ENCODE results near the gene CDK10. TPM values are rescaled to one million over a fixed set of nuclear protein-coding genes. Genes with fewer than 3 reads are reported as not detected.

Gene CDK10, protein sequence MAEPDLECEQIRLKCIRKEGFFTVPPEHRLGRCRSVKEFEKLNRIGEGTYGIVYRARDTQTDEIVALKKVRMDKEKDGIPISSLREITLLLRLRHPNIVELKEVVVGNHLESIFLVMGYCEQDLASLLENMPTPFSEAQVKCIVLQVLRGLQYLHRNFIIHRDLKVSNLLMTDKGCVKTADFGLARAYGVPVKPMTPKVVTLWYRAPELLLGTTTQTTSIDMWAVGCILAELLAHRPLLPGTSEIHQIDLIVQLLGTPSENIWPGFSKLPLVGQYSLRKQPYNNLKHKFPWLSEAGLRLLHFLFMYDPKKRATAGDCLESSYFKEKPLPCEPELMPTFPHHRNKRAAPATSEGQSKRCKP
- 100 to 1,000 TPM in 1 of 4 donors, 10 to 100 TPM in 3; 42.8 to 118 (median 55.0) TPM for total RNA-seq

DNA sequence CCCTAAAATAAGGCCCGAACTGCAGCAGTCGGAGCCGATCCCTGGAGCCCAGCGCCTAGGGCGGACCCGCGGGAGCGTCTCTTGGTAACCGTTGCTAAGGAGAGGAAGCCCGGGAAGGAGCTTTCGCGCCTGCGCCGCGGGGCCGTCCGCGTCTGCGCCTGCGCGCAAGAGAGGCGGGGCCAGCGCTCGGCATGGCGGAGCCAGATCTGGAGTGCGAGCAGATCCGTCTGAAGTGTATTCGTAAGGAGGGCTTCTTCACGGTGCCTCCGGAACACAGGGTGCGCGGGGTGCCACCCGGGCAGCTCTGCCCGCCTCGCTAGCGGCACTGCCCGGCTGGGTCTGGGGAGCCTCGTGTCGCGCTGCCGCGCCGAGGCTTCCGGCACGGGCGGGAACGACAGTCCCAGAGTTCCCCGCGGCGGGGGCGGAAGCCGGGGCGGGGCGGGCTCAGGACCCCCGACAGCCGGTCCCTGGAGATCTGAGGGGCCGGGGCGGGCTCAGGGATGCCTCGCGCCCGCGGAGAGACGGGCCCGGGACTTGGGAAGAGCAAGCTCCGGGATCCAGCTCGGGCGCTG lies at the start of gene CDK10:
Gene CDK10, plus strand, starts transcription at position 170 of the 572 bp plus-strand sequence. Its CDS starts 22 bp downstream, at position 192.
- Histone ChIP-seq H3K36me3 (peaks cover 22% of the 10 kb centered on the region), H3K27ac (peak within 1 kb of the TSS; percentile 82), H3K9me3 (no peaks in the 10 kb centered on the region), H3K27me3 (no peaks in the 10 kb centered on the region), H3K4me3 (peak within 1 kb of the TSS; percentile 71), H3K4me1 (peaks cover 21% of the 10 kb centered on the region)
- 0% methylated on average over 21 of the region's 67 CpGs for WGBS
- DNase-seq (ENCODE audit: low spot score in 2 of 2) = peak; percentile 89 to 92
- peak in 1 of 2 donors; percentile 21 for TF ChIP-seq POLR2A (IDR thresholded peaks at IDR 0.05)
- TF ChIP-seq EP300 (IDR thresholded peaks at IDR 0.05) = no peak
- TF ChIP-seq, protein P1, sequence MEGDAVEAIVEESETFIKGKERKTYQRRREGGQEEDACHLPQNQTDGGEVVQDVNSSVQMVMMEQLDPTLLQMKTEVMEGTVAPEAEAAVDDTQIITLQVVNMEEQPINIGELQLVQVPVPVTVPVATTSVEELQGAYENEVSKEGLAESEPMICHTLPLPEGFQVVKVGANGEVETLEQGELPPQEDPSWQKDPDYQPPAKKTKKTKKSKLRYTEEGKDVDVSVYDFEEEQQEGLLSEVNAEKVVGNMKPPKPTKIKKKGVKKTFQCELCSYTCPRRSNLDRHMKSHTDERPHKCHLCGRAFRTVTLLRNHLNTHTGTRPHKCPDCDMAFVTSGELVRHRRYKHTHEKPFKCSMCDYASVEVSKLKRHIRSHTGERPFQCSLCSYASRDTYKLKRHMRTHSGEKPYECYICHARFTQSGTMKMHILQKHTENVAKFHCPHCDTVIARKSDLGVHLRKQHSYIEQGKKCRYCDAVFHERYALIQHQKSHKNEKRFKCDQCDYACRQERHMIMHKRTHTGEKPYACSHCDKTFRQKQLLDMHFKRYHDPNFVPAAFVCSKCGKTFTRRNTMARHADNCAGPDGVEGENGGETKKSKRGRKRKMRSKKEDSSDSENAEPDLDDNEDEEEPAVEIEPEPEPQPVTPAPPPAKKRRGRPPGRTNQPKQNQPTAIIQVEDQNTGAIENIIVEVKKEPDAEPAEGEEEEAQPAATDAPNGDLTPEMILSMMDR (IDR thresholded peaks at IDR 0.05) = no peak
- TF ChIP-seq POLR2AphosphoS5 (IDR thresholded peaks at IDR 0.05) = peak in 1 of 3 donors; percentile 53

DNA sequence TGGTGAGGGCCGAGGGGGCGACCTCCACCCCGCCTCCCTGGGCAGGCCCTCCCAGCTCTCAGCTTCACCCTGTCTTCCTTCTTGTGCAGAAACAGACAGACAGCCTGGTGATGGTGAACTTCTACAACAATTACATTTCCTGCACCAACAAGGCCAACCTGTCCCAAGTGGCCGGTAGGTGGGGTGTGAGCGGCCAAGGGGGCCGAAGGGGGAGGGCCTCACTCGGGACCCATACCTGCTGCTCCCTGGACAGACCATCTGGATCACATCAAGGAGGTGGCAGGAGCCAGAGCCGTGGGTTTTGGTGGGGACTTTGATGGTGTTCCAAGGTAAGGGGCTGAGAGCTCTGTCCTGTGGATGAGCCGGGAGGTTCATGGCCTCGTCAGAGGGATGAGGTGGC lies 49.1 kb upstream of the CDK10 start:
- 55% methylated on average over 7 of the region's 10 CpGs for WGBS
- H3K36me3 ChIP-seq = no peaks in the 10 kb centered on the region
- H3K4me3 ChIP-seq = no peak overlapping the region
- TF ChIP-seq EP300 (IDR thresholded peaks at IDR 0.05) (no peak), POLR2AphosphoS5 (IDR thresholded peaks at IDR 0.05) (no peak), POLR2A (IDR thresholded peaks at IDR 0.05) (no peak)
- TF ChIP-seq, protein P1 (IDR thresholded peaks at IDR 0.05) = no peak
- H3K27me3 ChIP-seq = peaks cover 15% of the 10 kb centered on the region
- no peak for DNase-seq (ENCODE audit: low spot score in 2 of 2)
- peaks cover 27% of the 10 kb centered on the region for H3K4me1 ChIP-seq
- H3K9me3 ChIP-seq = no peaks in the 10 kb centered on the region
- H3K27ac ChIP-seq = no peak overlapping the region

DNA sequence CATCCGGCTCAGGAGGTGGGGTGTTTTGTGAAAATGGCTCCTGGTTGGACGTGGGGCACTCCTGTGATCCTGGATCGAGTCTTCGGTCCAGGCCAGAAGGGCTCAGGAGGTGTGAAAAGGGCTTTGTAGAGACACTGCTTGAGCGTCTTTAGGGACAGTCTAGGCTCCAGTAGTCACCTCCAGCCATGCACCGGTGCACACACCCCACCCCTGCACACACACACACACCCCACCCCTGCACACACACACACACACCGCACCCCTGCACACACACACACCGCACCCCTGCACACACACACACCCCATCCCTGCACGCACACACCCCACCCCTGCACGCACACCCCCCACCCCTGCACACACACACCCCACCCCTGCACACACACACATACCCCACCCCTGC lies 48.0 kb upstream of the CDK10 start:
- no peak overlapping the region for H3K4me3 ChIP-seq
- peaks cover 20% of the 10 kb centered on the region for H3K4me1 ChIP-seq
- no peaks in the 10 kb centered on the region for H3K9me3 ChIP-seq
- no peak for TF ChIP-seq POLR2AphosphoS5 (IDR thresholded peaks at IDR 0.05)
- TF ChIP-seq, protein P1 (IDR thresholded peaks at IDR 0.05) = no peak
- no peak for TF ChIP-seq EP300 (IDR thresholded peaks at IDR 0.05)
- no peak for TF ChIP-seq POLR2A (IDR thresholded peaks at IDR 0.05)
- no peak for DNase-seq (ENCODE audit: low spot score in 2 of 2)
- no peaks in the 10 kb centered on the region for H3K36me3 ChIP-seq
- WGBS = 72% methylated on average over 3 of the region's 10 CpGs
- H3K27me3 ChIP-seq = peaks cover 5% of the 10 kb centered on the region
- no peak overlapping the region for H3K27ac ChIP-seq

- H3K9me3 ChIP-seq = no peaks in the 10 kb centered on the region
- H3K27me3 ChIP-seq = no peaks in the 10 kb centered on the region
- no peak for TF ChIP-seq EP300 (IDR thresholded peaks at IDR 0.05)
- TF ChIP-seq, protein P1 (IDR thresholded peaks at IDR 0.05) = no peak
- no peak overlapping the region for H3K4me3 ChIP-seq
- 65% methylated on average over 6 of the region's 6 CpGs for WGBS
- no peak for DNase-seq (ENCODE audit: low spot score in 2 of 2)
- H3K36me3 ChIP-seq = peaks cover 2% of the 10 kb centered on the region
- H3K4me1 ChIP-seq = peaks cover 20% of the 10 kb centered on the region
- no peak overlapping the region for H3K27ac ChIP-seq
Observed at GRCh38 chr16:89639385-89639784, 47.1 kb upstream of the CDK10 start.

- Histone ChIP-seq H3K4me1 (peaks cover 20% of the 10 kb centered on the region), H3K27ac (no peak overlapping the region), H3K9me3 (no peaks in the 10 kb centered on the region), H3K4me3 (peak overlapping the region; percentile 35), H3K27me3 (no peaks in the 10 kb centered on the region), H3K36me3 (peaks cover 24% of the 10 kb centered on the region)
- TF ChIP-seq POLR2A (IDR thresholded peaks at IDR 0.05) = no peak
- no peak for TF ChIP-seq POLR2AphosphoS5 (IDR thresholded peaks at IDR 0.05)
- TF ChIP-seq, protein P1 (IDR thresholded peaks at IDR 0.05) = peak in 1 of 2 donors; percentile 0
- DNase-seq (ENCODE audit: low spot score in 2 of 2) = no peak
- 37% methylated on average over 10 of the region's 14 CpGs for WGBS
Observed at GRCh38 chr16:89641458-89642119, 44.9 kb upstream of the CDK10 start.

All from suprapubic skin (tissue), 4 donors.